Epithelial cell of proximal tubule (primary cell): ENCODE results near the gene GIMAP1. TPM values are rescaled to one million over a fixed set of nuclear protein-coding genes. Genes with fewer than 3 reads are reported as not detected.

Experiments
- DNase-seq: peaks from one replicate; pipeline ENCODE4 v3.0.0-alpha.2; 2011; ENCODE audit warnings: low read depth
- H3K4me3 ChIP-seq: 2 replicates; pipeline ENCODE4 v1.5.1; 2011; ENCODE audit warnings: low read depth, mild to moderate bottlenecking, low read length
- total RNA-seq: library from RNA; depleted of rRNA; stranded (reverse); fragments of >200 nt; gene quantifications from 2 replicates; pipeline ENCODE4 v1.2.3, GENCODE V29; 2015
- TF ChIP-seq, protein P1 (sequence below): conservative IDR thresholded peaks from 2 replicates; pipeline ENCODE4 v1.5.1; 2012; ENCODE audit warnings: low read depth, mild to moderate bottlenecking, low read length

GIMAP1 gene
- total RNA-seq, 1 donor from 2014 or later: not detected

DNA sequence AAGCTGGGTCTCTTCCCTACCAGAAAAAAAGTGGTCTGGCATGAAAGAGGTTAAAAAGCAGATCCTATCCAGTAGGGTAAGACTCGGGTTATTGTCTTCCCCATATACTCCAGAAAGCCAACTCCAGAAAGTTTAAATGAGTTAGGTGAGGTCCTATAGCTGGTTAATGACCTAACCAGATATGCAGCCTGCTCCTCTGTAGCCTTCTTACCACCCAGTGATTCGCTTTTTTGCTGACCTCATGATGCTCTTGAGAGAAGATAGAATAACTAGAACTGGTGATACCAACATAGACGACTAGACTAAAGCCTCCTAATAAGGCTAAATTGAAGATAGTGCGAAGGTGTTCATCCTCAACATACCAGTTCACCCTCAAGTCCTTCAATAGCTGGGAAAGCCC lies 675 bp upstream of the GIMAP1 start:
- no peak overlapping the region for H3K4me3 ChIP-seq
- TF ChIP-seq, protein P1, sequence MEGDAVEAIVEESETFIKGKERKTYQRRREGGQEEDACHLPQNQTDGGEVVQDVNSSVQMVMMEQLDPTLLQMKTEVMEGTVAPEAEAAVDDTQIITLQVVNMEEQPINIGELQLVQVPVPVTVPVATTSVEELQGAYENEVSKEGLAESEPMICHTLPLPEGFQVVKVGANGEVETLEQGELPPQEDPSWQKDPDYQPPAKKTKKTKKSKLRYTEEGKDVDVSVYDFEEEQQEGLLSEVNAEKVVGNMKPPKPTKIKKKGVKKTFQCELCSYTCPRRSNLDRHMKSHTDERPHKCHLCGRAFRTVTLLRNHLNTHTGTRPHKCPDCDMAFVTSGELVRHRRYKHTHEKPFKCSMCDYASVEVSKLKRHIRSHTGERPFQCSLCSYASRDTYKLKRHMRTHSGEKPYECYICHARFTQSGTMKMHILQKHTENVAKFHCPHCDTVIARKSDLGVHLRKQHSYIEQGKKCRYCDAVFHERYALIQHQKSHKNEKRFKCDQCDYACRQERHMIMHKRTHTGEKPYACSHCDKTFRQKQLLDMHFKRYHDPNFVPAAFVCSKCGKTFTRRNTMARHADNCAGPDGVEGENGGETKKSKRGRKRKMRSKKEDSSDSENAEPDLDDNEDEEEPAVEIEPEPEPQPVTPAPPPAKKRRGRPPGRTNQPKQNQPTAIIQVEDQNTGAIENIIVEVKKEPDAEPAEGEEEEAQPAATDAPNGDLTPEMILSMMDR: no peak
- DNase-seq: no peak

- no peak overlapping the region for H3K4me3 ChIP-seq
- TF ChIP-seq, protein P1: no peak
- no peak for DNase-seq
Measured at GRCh38 chr7:150716939-150717338, 526 bp downstream of the GIMAP1 start.

DNA sequence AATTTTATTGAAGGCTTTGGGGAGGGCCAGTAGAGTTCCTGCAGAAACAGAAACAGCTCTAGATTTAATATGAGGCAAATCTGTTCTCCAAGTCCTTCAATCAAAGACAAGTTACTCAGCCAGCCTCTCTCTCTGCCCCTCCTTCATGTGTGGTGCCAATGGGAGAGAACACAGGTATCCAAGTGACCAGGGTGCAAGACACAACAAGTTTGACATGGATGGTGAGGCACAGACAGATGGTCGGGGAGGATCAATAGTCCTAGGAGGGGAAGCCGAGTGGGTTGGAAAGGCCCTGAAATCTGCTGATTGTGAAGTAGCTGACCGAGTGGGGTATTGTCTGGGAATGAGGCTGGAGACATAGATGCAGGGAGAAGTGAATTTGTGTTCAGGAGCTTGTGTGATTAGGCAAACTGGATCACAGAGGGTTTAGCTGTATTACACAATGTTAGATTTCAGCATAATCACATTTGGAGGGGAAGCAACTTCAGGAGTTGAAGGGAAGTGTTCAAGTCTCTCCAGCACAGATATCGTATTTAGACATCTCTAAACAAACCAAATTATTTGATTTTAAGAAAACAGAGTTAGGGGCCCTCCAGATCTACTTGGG lies 1.5 kb downstream of the GIMAP1 start:
- no peak overlapping the region for H3K4me3 ChIP-seq
- TF ChIP-seq, protein P1: no peak
- DNase-seq: no peak

- no peak overlapping the region for H3K4me3 ChIP-seq
- TF ChIP-seq, protein P1: no peak
- no peak for DNase-seq
Measured at GRCh38 chr7:150719436-150719835, 3.0 kb downstream of the GIMAP1 start.

DNA sequence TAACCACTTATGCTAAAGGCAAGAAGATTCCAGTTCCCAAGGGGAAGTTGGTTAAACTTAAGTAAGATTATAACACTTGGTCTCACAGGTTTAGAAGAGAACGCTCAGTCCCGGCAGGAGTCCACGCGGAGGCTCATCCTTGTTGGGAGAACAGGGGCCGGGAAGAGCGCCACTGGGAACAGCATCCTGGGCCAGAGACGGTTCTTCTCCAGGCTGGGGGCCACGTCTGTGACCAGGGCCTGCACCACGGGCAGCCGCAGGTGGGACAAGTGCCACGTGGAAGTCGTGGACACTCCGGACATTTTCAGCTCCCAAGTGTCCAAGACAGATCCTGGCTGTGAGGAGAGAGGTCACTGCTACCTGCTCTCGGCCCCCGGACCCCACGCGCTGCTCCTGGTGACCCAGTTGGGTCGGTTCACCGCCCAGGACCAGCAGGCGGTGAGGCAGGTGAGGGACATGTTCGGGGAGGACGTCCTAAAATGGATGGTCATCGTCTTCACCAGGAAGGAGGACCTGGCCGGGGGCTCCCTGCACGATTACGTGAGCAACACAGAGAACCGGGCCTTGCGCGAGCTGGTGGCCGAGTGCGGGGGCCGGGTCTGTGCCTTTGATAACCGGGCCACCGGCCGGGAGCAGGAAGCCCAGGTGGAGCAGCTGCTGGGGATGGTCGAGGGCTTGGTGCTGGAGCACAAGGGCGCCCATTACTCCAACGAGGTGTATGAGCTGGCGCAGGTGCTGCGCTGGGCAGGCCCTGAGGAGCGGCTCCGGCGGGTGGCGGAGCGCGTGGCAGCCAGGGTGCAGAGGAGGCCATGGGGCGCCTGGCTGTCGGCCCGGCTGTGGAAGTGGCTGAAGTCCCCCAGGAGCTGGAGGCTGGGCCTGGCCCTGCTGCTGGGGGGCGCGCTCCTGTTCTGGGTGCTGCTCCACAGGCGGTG lies 3.8 kb downstream of the GIMAP1 start:
- H3K4me3 ChIP-seq: no peak overlapping the region
- no peak for DNase-seq
- TF ChIP-seq, protein P1: no peak

DNA sequence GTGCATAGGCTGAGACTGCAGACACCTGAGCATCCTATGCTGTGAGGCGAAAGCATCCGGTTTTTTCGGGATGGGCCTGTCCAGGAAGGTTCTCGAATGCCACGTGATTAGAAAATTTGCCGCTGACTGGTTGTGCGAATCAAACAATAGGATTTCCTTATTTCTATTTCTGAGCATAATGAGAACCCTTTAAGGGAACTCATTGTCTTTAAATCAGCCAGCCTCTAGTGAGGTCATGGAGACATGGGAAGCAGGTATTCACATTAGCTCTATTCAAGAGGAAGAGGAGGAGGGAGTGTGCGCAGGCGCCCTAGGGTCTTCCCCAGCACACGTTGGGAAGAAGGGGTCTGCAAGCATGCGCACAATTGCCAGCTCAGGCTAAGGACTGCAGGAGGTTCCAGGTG lies 5.6 kb downstream of the GIMAP1 start:
- TF ChIP-seq, protein P1: no peak
- no peak for DNase-seq
- H3K4me3 ChIP-seq: no peak overlapping the region
